Measurements from ENCODE around the gene PLB1. TPM values are rescaled to one million over a fixed set of nuclear protein-coding genes. Genes with fewer than 3 reads are reported as not detected.
A peak's percentile ranks its signal among the peaks of the same experiment; 100 is the strongest.

Gene PLB1
- polyA plus RNA-seq, 1 experiment, result 1.4 TPM

DNA sequence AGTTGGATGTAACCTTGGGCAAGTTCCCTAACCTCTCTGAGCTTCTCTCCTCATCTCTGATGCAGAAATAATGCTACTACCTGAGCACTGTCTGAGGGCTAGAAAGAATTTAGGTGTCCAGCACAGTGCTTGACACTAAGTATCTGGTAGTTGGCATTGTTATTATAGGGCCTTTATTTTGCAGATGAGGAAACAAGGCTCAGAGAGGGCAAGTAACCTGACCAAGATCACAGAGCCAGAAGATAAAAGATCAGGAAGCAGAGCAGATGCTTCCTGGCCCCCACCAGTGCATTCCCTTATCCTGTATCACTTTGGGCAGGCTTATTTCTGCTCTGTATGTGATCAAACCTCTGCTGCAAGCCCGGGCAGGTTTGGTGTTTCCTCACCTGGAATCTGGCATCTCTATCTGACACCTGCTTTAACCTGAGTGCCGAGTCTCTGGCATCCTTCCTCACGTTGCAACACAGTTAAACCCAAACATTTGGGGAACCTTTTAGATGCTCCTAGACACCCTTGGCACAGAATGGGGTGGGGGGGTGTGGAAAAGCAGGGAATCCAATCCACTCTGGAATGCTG is 69.9 kb downstream of the PLB1 start:
- CTCF ChIA-PET, result interaction anchor here (0.6 to 2.7 kb wide), 41 partner anchors 8 to 882 kb away, joined by 3 to 19 read pairs (median 4); partner anchors contain the start of gene PPP1CB
- Histone ChIP-seq H3K27ac (ENCODE audit: low read depth, low read length) (no peak overlapping the region), H3K9me3 (ENCODE audit: control insufficient read depth, insufficient read depth, low read length) (no peaks in the 10 kb centered on the region), H3K4me3 (ENCODE audit: low read depth, low read length) (no peak overlapping the region), H3K27me3 (ENCODE audit: control insufficient read depth, insufficient read depth, low read length) (no peaks in the 10 kb centered on the region)
- TF ChIP-seq, protein P1, sequence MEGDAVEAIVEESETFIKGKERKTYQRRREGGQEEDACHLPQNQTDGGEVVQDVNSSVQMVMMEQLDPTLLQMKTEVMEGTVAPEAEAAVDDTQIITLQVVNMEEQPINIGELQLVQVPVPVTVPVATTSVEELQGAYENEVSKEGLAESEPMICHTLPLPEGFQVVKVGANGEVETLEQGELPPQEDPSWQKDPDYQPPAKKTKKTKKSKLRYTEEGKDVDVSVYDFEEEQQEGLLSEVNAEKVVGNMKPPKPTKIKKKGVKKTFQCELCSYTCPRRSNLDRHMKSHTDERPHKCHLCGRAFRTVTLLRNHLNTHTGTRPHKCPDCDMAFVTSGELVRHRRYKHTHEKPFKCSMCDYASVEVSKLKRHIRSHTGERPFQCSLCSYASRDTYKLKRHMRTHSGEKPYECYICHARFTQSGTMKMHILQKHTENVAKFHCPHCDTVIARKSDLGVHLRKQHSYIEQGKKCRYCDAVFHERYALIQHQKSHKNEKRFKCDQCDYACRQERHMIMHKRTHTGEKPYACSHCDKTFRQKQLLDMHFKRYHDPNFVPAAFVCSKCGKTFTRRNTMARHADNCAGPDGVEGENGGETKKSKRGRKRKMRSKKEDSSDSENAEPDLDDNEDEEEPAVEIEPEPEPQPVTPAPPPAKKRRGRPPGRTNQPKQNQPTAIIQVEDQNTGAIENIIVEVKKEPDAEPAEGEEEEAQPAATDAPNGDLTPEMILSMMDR (IDR thresholded peaks at IDR 0.05; ENCODE audit: low read depth, low read length), result no peak
- POLR2A ChIA-PET, result interaction anchor here (0.6 to 1.4 kb wide), 3 partner anchors 99 to 186 kb away, joined by 3 to 8 read pairs (median 7); partner anchors contain the start of gene PPP1CB
- DNase-seq (ENCODE audit: low read depth, low spot score), result no peak

DNA sequence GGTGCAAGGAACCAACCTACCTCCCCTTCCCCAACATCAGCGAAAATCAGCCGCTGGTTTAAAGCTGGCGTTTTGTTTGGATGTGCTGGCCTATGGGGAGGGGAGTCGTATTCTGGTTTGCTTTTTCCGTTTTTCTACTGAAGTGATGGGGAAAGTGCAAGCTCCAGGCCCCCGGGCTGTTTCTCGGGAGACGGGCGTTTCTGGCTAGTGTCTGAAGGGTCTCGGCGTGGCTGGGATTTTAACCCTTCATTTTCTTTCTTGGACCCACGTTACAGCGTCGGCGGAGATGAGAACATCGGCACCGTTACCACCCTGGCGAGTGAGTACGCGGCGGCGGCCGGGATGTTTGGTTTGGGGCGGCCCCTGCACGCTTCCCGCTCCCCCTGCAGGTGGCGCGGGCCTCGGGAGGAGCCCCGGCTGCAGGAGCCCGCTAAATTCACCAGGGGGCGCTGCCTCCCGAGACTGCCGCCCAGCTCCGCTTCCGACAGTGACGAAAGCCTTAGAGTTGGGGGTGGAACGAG is 70.7 kb downstream of the PLB1 start:
- H3K4me3 ChIP-seq (ENCODE audit: low read depth, low read length), result peak overlapping the region; percentile 65
- no peaks in the 10 kb centered on the region for H3K27me3 ChIP-seq (ENCODE audit: control insufficient read depth, insufficient read depth, low read length)
- H3K9me3 ChIP-seq (ENCODE audit: control insufficient read depth, insufficient read depth, low read length), result no peaks in the 10 kb centered on the region
- ChIA-PET CTCF (interaction anchor here (0.6 to 2.7 kb wide), 50 partner anchors 9 to 882 kb away, joined by 3 to 19 read pairs (median 4); partner anchors contain the start of gene PPP1CB), POLR2A (interaction anchor here (0.6 to 1.4 kb wide), 3 partner anchors 44 to 185 kb away, joined by 3 to 8 read pairs (median 7); partner anchors contain the start of gene PPP1CB)
- peak; percentile 61 for DNase-seq (ENCODE audit: low read depth, low spot score)
- TF ChIP-seq, protein P1 (IDR thresholded peaks at IDR 0.05; ENCODE audit: low read depth, low read length), result peak; percentile 99
- H3K27ac ChIP-seq (ENCODE audit: low read depth, low read length), result peak overlapping the region; percentile 49

DNA sequence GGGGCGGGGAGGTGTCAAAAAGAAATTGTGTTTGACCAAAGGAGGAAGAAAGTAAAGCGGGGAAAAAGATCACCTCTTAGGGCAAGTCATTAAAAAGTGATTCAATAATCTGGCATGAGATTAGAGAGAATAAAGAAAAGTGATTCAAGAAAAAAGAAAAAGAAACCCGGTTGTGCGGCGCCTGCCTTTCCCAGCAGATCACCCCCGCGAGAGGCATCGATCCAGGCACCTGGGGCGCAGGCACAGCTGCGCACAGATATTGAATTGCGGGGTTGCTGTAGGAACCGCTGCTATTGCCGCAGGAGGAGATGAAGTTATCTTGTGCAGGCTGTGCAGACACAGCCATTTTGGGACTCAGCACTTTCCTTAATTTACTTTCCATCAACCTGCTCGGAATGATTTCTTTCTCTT is 71.2 kb downstream of the PLB1 start:
- peak overlapping the region; percentile 31 for H3K27ac ChIP-seq (ENCODE audit: low read depth, low read length)
- no peak for DNase-seq (ENCODE audit: low read depth, low spot score)
- no peaks in the 10 kb centered on the region for H3K27me3 ChIP-seq (ENCODE audit: control insufficient read depth, insufficient read depth, low read length)
- no peaks in the 10 kb centered on the region for H3K9me3 ChIP-seq (ENCODE audit: control insufficient read depth, insufficient read depth, low read length)
- CTCF ChIA-PET, result interaction anchor here (0.6 to 2.7 kb wide), 45 partner anchors 9 to 883 kb away, joined by 3 to 19 read pairs (median 4); partner anchors contain the start of gene PPP1CB
- POLR2A ChIA-PET, result interaction anchor here (1.1 to 1.4 kb wide), 2 partner anchors 98 to 185 kb away, joined by 7 to 8 read pairs; partner anchors contain the start of gene PPP1CB
- peak overlapping the region; percentile 65 for H3K4me3 ChIP-seq (ENCODE audit: low read depth, low read length)
- TF ChIP-seq, protein P1 (IDR thresholded peaks at IDR 0.05; ENCODE audit: low read depth, low read length), result no peak

DNA sequence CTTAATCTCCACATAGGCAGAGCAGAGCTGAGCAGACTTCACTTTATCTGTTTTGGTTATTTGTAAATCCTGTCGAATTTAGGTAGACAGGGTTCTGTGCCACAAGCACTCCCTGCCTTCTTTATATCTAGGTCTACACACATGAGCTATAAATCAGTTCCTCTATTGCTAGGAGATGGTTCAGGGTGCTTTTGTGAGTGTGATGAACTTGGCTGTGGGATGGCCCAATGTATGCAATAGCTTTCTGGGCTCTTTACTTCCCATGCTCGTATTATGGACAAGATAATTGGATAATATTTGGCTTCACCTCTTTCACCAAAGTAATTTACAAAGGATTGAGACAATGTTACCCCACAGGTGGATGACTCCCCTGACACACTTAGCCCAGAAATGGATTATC is 72.2 kb downstream of the PLB1 start:
- H3K4me3 ChIP-seq (ENCODE audit: low read depth, low read length), result no peak overlapping the region
- ChIA-PET POLR2A (no interaction called here), CTCF (interaction anchor here (0.6 to 2.7 kb wide), 14 partner anchors 10 to 311 kb away, joined by 3 to 19 read pairs (median 4); partner anchors contain the start of gene PPP1CB)
- TF ChIP-seq, protein P1 (IDR thresholded peaks at IDR 0.05; ENCODE audit: low read depth, low read length), result no peak
- no peaks in the 10 kb centered on the region for H3K27me3 ChIP-seq (ENCODE audit: control insufficient read depth, insufficient read depth, low read length)
- H3K9me3 ChIP-seq (ENCODE audit: control insufficient read depth, insufficient read depth, low read length), result no peaks in the 10 kb centered on the region
- no peak overlapping the region for H3K27ac ChIP-seq (ENCODE audit: low read depth, low read length)
- DNase-seq (ENCODE audit: low read depth, low spot score), result no peak

DNA sequence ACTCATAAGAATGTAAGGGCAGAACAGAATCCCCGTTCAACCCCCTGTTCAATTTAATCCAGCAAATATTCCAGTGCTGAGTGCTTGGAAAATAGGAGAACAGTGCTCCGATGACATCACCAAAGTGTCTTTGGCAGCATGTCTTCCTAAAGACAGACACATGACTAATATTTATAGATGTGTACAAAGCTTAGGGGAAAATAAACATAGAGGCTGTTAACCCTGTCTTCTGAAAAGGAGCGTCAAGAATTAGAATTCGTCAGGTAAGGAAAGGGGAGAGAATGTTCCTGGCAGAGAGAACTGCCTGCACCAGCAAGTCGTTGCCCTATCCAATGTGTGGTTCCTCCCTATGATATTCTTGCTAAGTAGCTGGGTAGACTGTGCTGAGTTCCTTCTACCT is 72.7 kb downstream of the PLB1 start:
- TF ChIP-seq, protein P1 (IDR thresholded peaks at IDR 0.05; ENCODE audit: low read depth, low read length), result no peak
- CTCF ChIA-PET, result interaction anchor here (1.3 to 2.7 kb wide), 4 partner anchors 10 to 193 kb away, joined by 3 to 19 read pairs (median 13); partner anchors contain the start of gene PPP1CB

More for the DNA sequence above, 72.7 kb downstream of the PLB1 start:
- Histone ChIP-seq H3K4me3 (ENCODE audit: low read depth, low read length) (no peak overlapping the region), H3K27me3 (ENCODE audit: control insufficient read depth, insufficient read depth, low read length) (no peaks in the 10 kb centered on the region), H3K9me3 (ENCODE audit: control insufficient read depth, insufficient read depth, low read length) (no peaks in the 10 kb centered on the region; the same call in 1 of the 2 replicates), H3K27ac (ENCODE audit: low read depth, low read length) (no peak overlapping the region)
- DNase-seq (ENCODE audit: low read depth, low spot score), result no peak
- POLR2A ChIA-PET, result no interaction called here
